ENCODE measurements around the gene KCTD1. TPM values are rescaled to one million over a fixed set of nuclear protein-coding genes. Genes with fewer than 3 reads are reported as not detected.

KCTD1 gene
- total RNA-seq, 4 donors from 2014 or later: 25.3 to 62.0 (median 51.3) TPM

DNA sequence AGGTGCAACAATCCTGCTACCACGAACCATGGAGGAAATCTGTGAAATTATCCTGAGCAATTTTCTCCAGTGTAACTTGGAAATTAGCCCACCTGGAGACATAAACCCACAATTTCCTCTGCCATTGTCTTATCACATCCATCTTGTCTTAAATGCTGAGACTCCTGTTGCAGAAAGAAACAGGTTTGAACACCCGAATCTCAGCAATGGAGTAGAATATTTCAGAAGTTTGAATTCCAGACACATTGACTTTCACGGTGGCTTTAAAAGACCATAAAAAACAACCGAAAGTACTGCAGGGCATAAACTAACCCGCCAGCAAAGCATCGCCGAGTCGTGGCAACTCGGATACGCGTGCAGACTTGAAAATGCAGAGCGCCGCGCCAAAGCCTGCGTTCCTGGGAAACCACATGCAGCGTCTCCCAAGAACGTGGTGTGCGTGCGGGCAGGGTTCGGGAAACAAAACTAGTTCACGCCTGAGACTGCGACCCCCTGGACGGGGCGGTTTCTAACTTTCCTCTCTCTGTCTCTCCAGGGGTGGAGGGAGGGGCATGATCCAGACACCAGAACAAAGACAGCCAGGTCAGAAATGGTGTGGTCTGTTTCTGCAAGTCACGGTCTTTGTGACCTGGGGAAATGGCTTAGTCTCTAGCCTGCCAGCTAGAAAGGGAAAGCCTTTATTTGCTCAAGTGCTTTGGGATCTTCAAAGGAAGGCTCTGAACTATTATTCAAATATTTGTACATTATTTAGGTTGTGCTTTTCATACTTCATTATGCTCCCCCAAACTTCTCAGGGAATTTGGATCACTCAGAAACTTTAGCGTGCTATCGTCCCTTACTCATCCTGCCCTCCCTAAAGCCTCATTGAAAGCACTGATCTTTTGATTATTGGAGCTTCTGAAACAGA, 26.9 kb upstream of the KCTD1 start:
- WGBS, 2 donors: 2 to 5% methylated on average over 27 of the region's 27 CpGs

DNA sequence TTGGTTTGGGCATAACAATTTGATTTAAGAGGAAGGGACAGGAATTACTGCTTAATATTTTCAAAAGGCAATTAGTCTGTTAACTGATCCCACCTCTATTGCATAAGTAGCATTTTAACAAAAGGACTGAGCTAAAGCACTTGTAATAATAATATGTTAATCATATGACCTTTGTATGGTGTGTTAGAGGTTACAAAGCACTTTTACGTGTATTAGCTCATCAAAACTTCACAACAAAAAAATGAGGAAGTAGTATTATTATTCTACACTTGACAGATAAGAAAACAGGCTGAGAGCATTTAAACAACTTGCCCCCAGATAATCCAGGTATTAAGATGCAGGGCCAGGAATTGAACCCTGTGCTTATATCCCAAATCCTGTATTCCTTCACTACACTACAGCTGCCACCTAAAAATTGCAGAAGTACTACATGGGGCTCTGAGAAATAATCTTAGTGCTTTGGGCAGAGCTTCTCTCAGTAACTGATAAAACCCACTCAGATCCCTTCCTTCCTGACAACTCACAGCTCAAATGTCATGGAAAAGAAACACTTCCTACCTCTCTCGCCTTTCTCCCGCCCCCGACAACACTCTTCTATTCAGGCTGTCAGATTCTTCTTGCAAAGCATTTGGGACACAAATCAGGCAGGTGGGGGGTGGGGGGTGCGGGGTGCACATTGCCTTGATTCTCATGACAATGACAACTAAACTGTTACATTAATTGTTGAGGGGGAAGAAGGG, 20.7 kb upstream of the KCTD1 start:
- no peak for DNase-seq (ENCODE audit: low spot score in 2 of 2)
- WGBS, 2 donors: 69 to 74% methylated on average over 5 of the region's 5 CpGs
- TF ChIP-seq POLR2A (IDR thresholded peaks at IDR 0.05): no peak
- TF ChIP-seq, protein P1, sequence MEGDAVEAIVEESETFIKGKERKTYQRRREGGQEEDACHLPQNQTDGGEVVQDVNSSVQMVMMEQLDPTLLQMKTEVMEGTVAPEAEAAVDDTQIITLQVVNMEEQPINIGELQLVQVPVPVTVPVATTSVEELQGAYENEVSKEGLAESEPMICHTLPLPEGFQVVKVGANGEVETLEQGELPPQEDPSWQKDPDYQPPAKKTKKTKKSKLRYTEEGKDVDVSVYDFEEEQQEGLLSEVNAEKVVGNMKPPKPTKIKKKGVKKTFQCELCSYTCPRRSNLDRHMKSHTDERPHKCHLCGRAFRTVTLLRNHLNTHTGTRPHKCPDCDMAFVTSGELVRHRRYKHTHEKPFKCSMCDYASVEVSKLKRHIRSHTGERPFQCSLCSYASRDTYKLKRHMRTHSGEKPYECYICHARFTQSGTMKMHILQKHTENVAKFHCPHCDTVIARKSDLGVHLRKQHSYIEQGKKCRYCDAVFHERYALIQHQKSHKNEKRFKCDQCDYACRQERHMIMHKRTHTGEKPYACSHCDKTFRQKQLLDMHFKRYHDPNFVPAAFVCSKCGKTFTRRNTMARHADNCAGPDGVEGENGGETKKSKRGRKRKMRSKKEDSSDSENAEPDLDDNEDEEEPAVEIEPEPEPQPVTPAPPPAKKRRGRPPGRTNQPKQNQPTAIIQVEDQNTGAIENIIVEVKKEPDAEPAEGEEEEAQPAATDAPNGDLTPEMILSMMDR (IDR thresholded peaks at IDR 0.05): no peak
- intact Hi-C loops (cut with DNase I; ENCODE audit: low total_unique reads): no loop called here
- H3K4me3 ChIP-seq (ENCODE audit: low read depth, poor library complexity, severe bottlenecking): no peak overlapping the region

More for the DNA sequence above, 26.9 kb upstream of the KCTD1 start:
- DNase-seq (ENCODE audit: low spot score in 2 of 2): peak; percentile 39 to 87
- intact Hi-C loops (cut with DNase I; ENCODE audit: low total_unique reads): no loop called here
- H3K4me3 ChIP-seq (ENCODE audit: low read depth, poor library complexity, severe bottlenecking): peak overlapping the region; percentile 7
- no peak for TF ChIP-seq POLR2A (IDR thresholded peaks at IDR 0.05)
- TF ChIP-seq, protein P1 (IDR thresholded peaks at IDR 0.05): no peak

DNA sequence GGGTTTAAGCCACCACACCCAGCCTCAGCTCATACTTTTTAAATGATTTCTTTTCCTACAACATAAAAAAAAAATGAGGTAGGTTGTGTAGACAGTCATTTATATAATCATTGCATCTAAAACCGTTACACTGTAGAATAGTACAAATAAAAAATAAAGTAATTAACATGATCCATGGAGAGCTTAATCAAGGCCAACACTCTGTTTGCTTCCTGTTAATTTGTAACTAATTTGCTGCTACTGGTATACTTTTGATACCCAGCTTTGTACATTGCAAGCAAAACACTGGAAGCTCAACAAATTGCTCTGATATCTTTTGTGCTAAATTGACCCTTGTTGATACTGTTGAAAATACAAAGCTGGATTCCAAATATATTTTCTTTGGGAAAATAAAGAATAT, 20.2 kb upstream of the KCTD1 start:
- intact Hi-C loops (cut with DNase I; ENCODE audit: low total_unique reads): no loop called here
- no peak for DNase-seq (ENCODE audit: low spot score in 2 of 2)
- 82 to 83% methylated on average over 1 of the region's 1 CpG for WGBS, 2 donors
- no peak for TF ChIP-seq POLR2A (IDR thresholded peaks at IDR 0.05)
- TF ChIP-seq, protein P1 (IDR thresholded peaks at IDR 0.05): no peak
- H3K4me3 ChIP-seq (ENCODE audit: low read depth, poor library complexity, severe bottlenecking): no peak overlapping the region

DNA sequence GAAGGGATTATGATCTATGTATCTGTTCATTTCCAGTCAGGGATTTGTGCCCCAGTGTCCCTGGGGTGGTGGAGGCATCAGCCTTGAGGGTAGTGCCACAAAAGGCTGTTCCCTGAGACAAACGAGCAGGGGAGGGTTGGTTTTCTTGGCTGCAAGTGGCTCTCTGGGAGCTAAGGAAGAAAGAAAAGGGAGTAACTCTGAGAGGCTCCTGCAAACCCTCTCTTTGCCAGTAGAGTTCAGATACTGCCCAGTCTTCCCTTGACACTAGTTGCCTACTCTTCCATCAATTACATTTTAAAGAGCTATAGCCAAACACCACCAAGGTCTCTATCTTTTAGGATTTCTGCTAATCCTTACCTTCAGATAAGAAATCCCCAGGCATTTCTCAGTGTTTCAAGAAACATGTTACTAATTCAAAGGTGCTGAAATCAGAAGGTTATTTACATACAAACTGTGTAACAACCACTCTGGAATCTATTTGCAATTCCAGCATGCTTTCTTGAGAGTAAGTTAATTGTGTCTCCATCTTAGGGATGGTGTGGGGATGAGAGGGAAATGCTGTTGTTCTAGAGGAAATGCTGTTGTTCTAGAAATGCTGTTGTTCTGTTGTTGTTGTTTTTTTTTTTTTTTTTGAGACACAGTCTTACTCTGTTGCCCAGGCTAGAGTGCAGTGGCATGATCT, 18.7 kb upstream of the KCTD1 start:
- H3K4me3 ChIP-seq (ENCODE audit: low read depth, poor library complexity, severe bottlenecking): no peak overlapping the region
- WGBS, 2 donors: 35 to 38% methylated on average over 1 of the region's 1 CpG
- TF ChIP-seq, protein P1 (IDR thresholded peaks at IDR 0.05): no peak
- TF ChIP-seq POLR2A (IDR thresholded peaks at IDR 0.05): no peak
- intact Hi-C loops (cut with DNase I; ENCODE audit: low total_unique reads): no loop called here
- no peak for DNase-seq (ENCODE audit: low spot score in 2 of 2)

DNA sequence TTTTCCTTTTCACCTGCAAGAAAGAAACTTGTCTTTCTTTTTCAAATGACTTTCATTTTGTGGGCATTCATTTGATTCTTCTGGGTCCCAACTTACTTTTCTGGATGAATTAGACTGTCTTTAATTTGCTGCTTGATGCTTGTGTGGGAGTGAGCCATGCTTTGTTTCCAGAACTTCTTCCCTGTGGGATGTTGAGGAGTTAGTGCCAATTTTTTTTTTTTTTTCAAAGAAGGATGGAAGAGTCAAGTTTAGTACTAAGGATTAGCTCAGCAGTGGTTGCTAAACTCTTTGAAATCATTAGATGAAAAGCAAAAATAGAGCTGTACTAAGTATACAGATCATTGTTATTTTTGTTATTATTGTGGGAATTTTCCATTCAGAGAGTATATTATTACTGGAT, 17.2 kb upstream of the KCTD1 start:
- no peak for TF ChIP-seq POLR2A (IDR thresholded peaks at IDR 0.05)
- intact Hi-C loops (cut with DNase I; ENCODE audit: low total_unique reads): no loop called here
- no peak for DNase-seq (ENCODE audit: low spot score in 2 of 2)
- H3K4me3 ChIP-seq (ENCODE audit: low read depth, poor library complexity, severe bottlenecking): no peak overlapping the region

DNA sequence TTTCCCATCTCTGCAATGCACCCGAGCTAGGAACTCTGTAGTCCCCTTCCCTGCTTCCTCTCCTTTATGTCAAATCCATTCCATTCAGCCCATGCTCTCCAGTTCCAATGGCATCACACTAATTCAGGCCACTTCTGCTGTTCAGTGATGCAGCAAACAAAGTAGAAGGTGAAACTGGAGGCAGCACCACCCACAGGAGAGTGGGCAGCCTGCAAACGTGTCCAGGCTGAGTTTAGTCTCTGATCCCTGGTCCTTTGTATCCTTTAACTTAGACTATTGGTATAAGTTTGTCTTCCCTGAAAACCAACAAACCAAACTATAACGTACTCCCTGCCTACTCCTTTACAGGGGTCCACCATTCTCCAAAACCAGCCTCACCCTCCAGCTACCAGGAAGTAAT, 14.7 kb upstream of the KCTD1 start:
- H3K4me3 ChIP-seq (ENCODE audit: low read depth, poor library complexity, severe bottlenecking): no peak overlapping the region
- TF ChIP-seq, protein P1 (IDR thresholded peaks at IDR 0.05): no peak
- no peak for TF ChIP-seq POLR2A (IDR thresholded peaks at IDR 0.05)
- DNase-seq (ENCODE audit: low spot score in 2 of 2): no peak
- 64 to 75% methylated on average over 3 of the region's 3 CpGs for WGBS, 2 donors
- intact Hi-C loops (cut with DNase I; ENCODE audit: low total_unique reads): no loop called here

All from lower leg skin (tissue), 4 donors.